Subcutaneous preadipocyte (primary cell): ENCODE results near the gene CDKN1A. TPM values are rescaled to one million over a fixed set of nuclear protein-coding genes. Genes with fewer than 3 reads are reported as not detected.

Experiments
- small RNA-seq: library from RNA; depleted of rRNA; stranded (forward); fragments of <200 nt; gene quantifications from one replicate; pipeline ENCODE3, GENCODE V24; 2012
- total RNA-seq: library from RNA; depleted of rRNA; stranded (reverse); fragments of >200 nt; gene quantifications from 2 replicates; pipeline ENCODE4 v1.2.3, GENCODE V29; 2012

CDKN1A gene
- total RNA-seq = 166 and 200 TPM in 2 replicates

GRCh38 chr6:36678488-36679042 is at the start of gene CDKN1A:
Gene CDKN1A, plus strand, starts transcription at chr6:36678714. Its CDS starts 5,388 bp downstream, at chr6:36684102.

GRCh38 chr6:36697481-36697903 is 19.0 kb downstream of the CDKN1A start, which contains the start of gene RAB44:
Gene RAB44, plus strand, starts transcription at chr6:36697826. Its CDS starts 6,410 bp downstream, at chr6:36704236.

Small RNAs within 50 kb of the gene (small RNA-seq; reads per million reads assigned to genes)
- gene RF00019 (not detected), gene RNU1-88P (73.5 reads per million, percentile 98 among the genes with 10 or more reads in this experiment)

Other genes with a start within 250 kb of the CDKN1A start
- under 0.01 TPM in 1 of 2 replicates, not detected in the other for gene PXT1, start 235.9 kb upstream of the CDKN1A start, total RNA-seq
- 36.4 and 41.2 TPM in 2 replicates for gene KCTD20, start 235.7 kb upstream of the CDKN1A start, total RNA-seq
- gene STK38, start 131.2 kb upstream of the CDKN1A start, total RNA-seq = 17.6 and 19.0 TPM in 2 replicates
- 282 and 300 TPM in 2 replicates for gene SRSF3, start 84.4 kb upstream of the CDKN1A start, total RNA-seq
- under 0.01 TPM in 1 of 2 replicates, not detected in the other for gene RAB44, start 19.1 kb downstream of the CDKN1A start, total RNA-seq
- gene CPNE5, start 160.7 kb downstream of the CDKN1A start, total RNA-seq = not detected in 2 replicates
- gene PPIL1, start 196.1 kb downstream of the CDKN1A start, total RNA-seq = 15.1 and 26.2 TPM in 2 replicates
- 33.4 and 37.1 TPM in 2 replicates for gene C6orf89, start 207.2 kb downstream of the CDKN1A start, total RNA-seq